ENCODE measurements around the gene SH2D4B. TPM values are rescaled to one million over a fixed set of nuclear protein-coding genes. Genes with fewer than 3 reads are reported as not detected.
"Not testable (repeated sequence)": the region's sequence is repeated elsewhere in the genome, so short reads cannot be mapped to it uniquely, and the experiment has no call there.

The SH2D4B gene
- total RNA-seq, 1 experiment from 2014 or later: 0.24 TPM

- Histone ChIP-seq H3K36me3 (ENCODE audit: low read depth) (no peaks in the 10 kb centered on the region), H3K9me2 (ENCODE audit: insufficient read depth) (no peaks in the 10 kb centered on the region), H3K4me1 (replicated peaks; ENCODE audit: insufficient read depth) (0 out of 2 replicates have a peak, but pooled peaks cover 3% of the 10 kb centered on the region), H4K20me1 (ENCODE audit: insufficient read depth) (no peaks in the 10 kb centered on the region), H3K4me2 (no peak overlapping the region), H3K79me2 (ENCODE audit: low read depth) (no peaks in the 10 kb centered on the region), H3K9me3 (ENCODE audit: insufficient read depth, low read depth) (no peaks in the 10 kb centered on the region), H3K27ac (no peak overlapping the region), H3K4me3 (no peak overlapping the region), H2AFZ (no peak overlapping the region), H3K27me3 (ENCODE audit: insufficient read depth, low read depth) (no peaks in the 10 kb centered on the region), H3F3A (ENCODE audit: insufficient read depth, low read depth) (no peaks in the 10 kb centered on the region)
- no TSS peak for BruUV-seq (replicated peaks)
- no peak for DNase-seq
- POLR2A ChIA-PET (ENCODE audit: unreplicated experiment): no interaction called here
- CTCF ChIA-PET: no interaction called here
- intact Hi-C loops (cut with micrococcal nuclease; ENCODE audit: unreplicated experiment): no loop called here
- TF ChIP-seq EZH2 (IDR thresholded peaks at IDR 0.05; ENCODE audit: low read depth): no peak
- no peak for TF ChIP-seq CTCF (conservative IDR thresholded peaks at IDR 0.05)
Observed at GRCh38 chr10:80540981-80541750, 3.5 kb downstream of the SH2D4B start.

- no peaks in the 10 kb centered on the region for H3K79me2 ChIP-seq (ENCODE audit: low read depth)
- no peaks in the 10 kb centered on the region for H3F3A ChIP-seq (ENCODE audit: insufficient read depth, low read depth)
- no peaks in the 10 kb centered on the region for H3K9me2 ChIP-seq (ENCODE audit: insufficient read depth)
- CTCF ChIA-PET: interaction anchor here (0.6 kb wide), 1 partner anchor 60 kb away, joined by 10 read pairs; no protein-coding TSS in a partner anchor
- H3K4me1 ChIP-seq (replicated peaks; ENCODE audit: insufficient read depth): no peaks in the 10 kb centered on the region
- no peak overlapping the region for H2AFZ ChIP-seq
- H3K27me3 ChIP-seq (ENCODE audit: insufficient read depth, low read depth): no peaks in the 10 kb centered on the region
- no peaks in the 10 kb centered on the region for H3K36me3 ChIP-seq (ENCODE audit: low read depth)
- TF ChIP-seq CTCF (conservative IDR thresholded peaks at IDR 0.05) (no peak), EZH2 (IDR thresholded peaks at IDR 0.05; ENCODE audit: low read depth) (no peak)
- intact Hi-C loops (cut with micrococcal nuclease; ENCODE audit: unreplicated experiment): no loop called here
- no peak overlapping the region for H3K4me3 ChIP-seq
- no TSS peak for BruUV-seq (replicated peaks)
- H3K27ac ChIP-seq: no peak overlapping the region
- H4K20me1 ChIP-seq (ENCODE audit: insufficient read depth): no peaks in the 10 kb centered on the region
- no peak overlapping the region for H3K4me2 ChIP-seq
- no peak for DNase-seq
- no peaks in the 10 kb centered on the region for H3K9me3 ChIP-seq (ENCODE audit: insufficient read depth, low read depth)
- POLR2A ChIA-PET (ENCODE audit: unreplicated experiment): no interaction called here
Observed at GRCh38 chr10:80542053-80542452, 4.4 kb downstream of the SH2D4B start.

GRCh38 chr10:80542652-80543318 is 5.1 kb downstream of the SH2D4B start:
- BruUV-seq (replicated peaks): no TSS peak
- Histone ChIP-seq H3K36me3 (ENCODE audit: low read depth) (no peaks in the 10 kb centered on the region), H3K27me3 (ENCODE audit: insufficient read depth, low read depth) (no peaks in the 10 kb centered on the region), H3F3A (ENCODE audit: insufficient read depth, low read depth) (no peaks in the 10 kb centered on the region), H3K4me3 (no peak overlapping the region), H3K4me2 (no peak overlapping the region), H3K9me2 (ENCODE audit: insufficient read depth) (no peaks in the 10 kb centered on the region), H3K4me1 (replicated peaks; ENCODE audit: insufficient read depth) (no peaks in the 10 kb centered on the region), H2AFZ (no peak overlapping the region), H3K9me3 (ENCODE audit: insufficient read depth, low read depth) (no peaks in the 10 kb centered on the region), H4K20me1 (ENCODE audit: insufficient read depth) (no peaks in the 10 kb centered on the region), H3K27ac (no peak overlapping the region), H3K79me2 (ENCODE audit: low read depth) (no peaks in the 10 kb centered on the region)
- POLR2A ChIA-PET (ENCODE audit: unreplicated experiment): no interaction called here
- TF ChIP-seq EZH2 (IDR thresholded peaks at IDR 0.05; ENCODE audit: low read depth) (no peak), CTCF (conservative IDR thresholded peaks at IDR 0.05) (no peak)
- intact Hi-C loops (cut with micrococcal nuclease; ENCODE audit: unreplicated experiment): no loop called here
- DNase-seq: no peak
- CTCF ChIA-PET: interaction anchor here (0.6 kb wide), 1 partner anchor 61 kb away, joined by 10 read pairs; no protein-coding TSS in a partner anchor

- H4K20me1 ChIP-seq (ENCODE audit: insufficient read depth); H3K9me3 ChIP-seq (ENCODE audit: insufficient read depth, low read depth); H3K27me3 ChIP-seq (ENCODE audit: insufficient read depth, low read depth); intact Hi-C loops (cut with micrococcal nuclease; ENCODE audit: unreplicated experiment); H3F3A ChIP-seq (ENCODE audit: insufficient read depth, low read depth); CTCF ChIA-PET; H3K27ac ChIP-seq; H3K4me1 ChIP-seq (replicated peaks; ENCODE audit: insufficient read depth); BruUV-seq (replicated peaks); H2AFZ ChIP-seq; POLR2A ChIA-PET (ENCODE audit: unreplicated experiment); H3K36me3 ChIP-seq (ENCODE audit: low read depth); H3K9me2 ChIP-seq (ENCODE audit: insufficient read depth); H3K4me2 ChIP-seq; H3K79me2 ChIP-seq (ENCODE audit: low read depth); H3K4me3 ChIP-seq; DNase-seq: not testable (repeated sequence)
Observed at GRCh38 chr10:80543319-80543672, 5.6 kb downstream of the SH2D4B start.

Data from PC-9 (cell line).